WTC11 (cell line): Measurements from ENCODE around the gene STAMBP. TPM values are rescaled to one million over a fixed set of nuclear protein-coding genes. Genes with fewer than 3 reads are reported as not detected.

Experiments used
- ATAC-seq: fragments of 200-7000 bp; cut with Tn5 transposase; 2 replicates; pipeline ENCODE4 v1.10.0; 2021; ENCODE audit warnings: mild to moderate bottlenecking, moderate library complexity
- CTCF ChIA-PET: fragments of 300-600 bp; sonication (Branson Sonifier 250); formaldehyde crosslinking; loops from one replicate; lab custom pipeline; 2021; ENCODE audit warnings: antibody characterized with exemption; lab: Charles Lee
- POLR2A ChIA-PET: fragments of 350-600 bp; sonication (Branson Sonifier 250); formaldehyde crosslinking; loops from one replicate; lab custom pipeline; 2021; ENCODE audit warnings: antibody characterized with exemption; lab: Charles Lee
- DNase-seq: peaks from one replicate; pipeline ENCODE4 v3.0.0; 2021; ENCODE audit warnings: low spot score
- H3K27ac Mint-ChIP-seq: 2 replicates; pipeline ENCODE4 v1.8.0; 2021; ENCODE audit warnings: mixed read lengths
- H3K27me3 Mint-ChIP-seq: 2 replicates; pipeline ENCODE4 v1.8.0; 2021; ENCODE audit warnings: low read depth, mild to moderate bottlenecking, moderate library complexity, mixed read lengths
- H3K36me3 Mint-ChIP-seq: 2 replicates; pipeline ENCODE4 v1.8.0; 2021; ENCODE audit warnings: mixed read lengths
- H3K4me1 Mint-ChIP-seq: 2 replicates; pipeline ENCODE4 v1.8.0; 2022; ENCODE audit warnings: mixed read lengths
- H3K4me3 Mint-ChIP-seq: 2 replicates; pipeline ENCODE4 v1.8.0; 2021; ENCODE audit warnings: mild to moderate bottlenecking, moderate library complexity, mixed read lengths
- H3K9me3 Mint-ChIP-seq: 2 replicates; pipeline ENCODE4 v1.8.0; 2021; ENCODE audit warnings: mixed read lengths
- ATF1 ChIP-seq: sonication (generic); formaldehyde crosslinking; IDR thresholded peaks from 2 replicates; pipeline ENCODE4 v1.8.1; 2023; ENCODE audit warnings: mild to moderate bottlenecking, moderate library complexity, missing genetic modification reagents
- ELF4 ChIP-seq: sonication (generic); formaldehyde crosslinking; IDR thresholded peaks from 2 replicates; pipeline ENCODE4 v1.8.1; 2022; ENCODE audit warnings: low read depth, mild to moderate bottlenecking, moderate library complexity, missing genetic modification reagents
- EMX1 ChIP-seq: fragments of 250-450 bp; sonication (Bioruptor Pico); IDR thresholded peaks from 2 replicates; pipeline ENCODE4 v1.8.0; 2021; ENCODE audit warnings: mild to moderate bottlenecking
- FOXJ3 ChIP-seq: sonication (generic); formaldehyde crosslinking; IDR thresholded peaks from 2 replicates; pipeline ENCODE4 v1.9.0; 2021; ENCODE audit warnings: missing genetic modification reagents, mild to moderate bottlenecking, borderline replicate concordance
- GTF2I ChIP-seq: fragments of 250-450 bp; sonication (Bioruptor Pico); conservative IDR thresholded peaks from 2 replicates; pipeline ENCODE4 v1.4.0; 2021; ENCODE audit warnings: mild to moderate bottlenecking
- JAZF1 ChIP-seq: fragments of 250-450 bp; sonication (Bioruptor Pico); IDR thresholded peaks from 2 replicates; pipeline ENCODE4 v1.9.0; 2021; ENCODE audit warnings: moderate library complexity, mild to moderate bottlenecking, inconsistent platforms
- JUN ChIP-seq: sonication (generic); formaldehyde crosslinking; IDR thresholded peaks from 2 replicates; pipeline ENCODE4 v1.8.0; 2023; ENCODE audit warnings: mild to moderate bottlenecking, missing genetic modification reagents
- KAT7 ChIP-seq: sonication (generic); formaldehyde crosslinking; IDR thresholded peaks from 2 replicates; pipeline ENCODE4 v1.8.1; 2023; ENCODE audit warnings: missing genetic modification reagents, mild to moderate bottlenecking, borderline replicate concordance
- MYBL2 ChIP-seq: sonication (generic); formaldehyde crosslinking; IDR thresholded peaks from 2 replicates; pipeline ENCODE4 v1.8.1; 2023; ENCODE audit warnings: mild to moderate bottlenecking, moderate library complexity, missing genetic modification reagents
- NFYB ChIP-seq: sonication (generic); formaldehyde crosslinking; conservative IDR thresholded peaks from 2 replicates; pipeline ENCODE4 v1.8.0; 2022; ENCODE audit warnings: low read depth, missing genetic modification reagents
- NR1H2 ChIP-seq: sonication (generic); formaldehyde crosslinking; IDR thresholded peaks from 2 replicates; pipeline ENCODE4 v1.9.0; 2021; ENCODE audit warnings: mild to moderate bottlenecking, moderate library complexity, missing genetic modification reagents
- PRRX2 ChIP-seq: fragments of 250-450 bp; sonication (Bioruptor Pico); IDR thresholded peaks from 2 replicates; pipeline ENCODE4 v1.8.0; 2021; ENCODE audit warnings: mild to moderate bottlenecking
- RORB ChIP-seq: fragments of 250-450 bp; sonication (Bioruptor Pico); IDR thresholded peaks from 2 replicates; pipeline ENCODE4 v1.9.0; 2021; ENCODE audit warnings: mild to moderate bottlenecking
- SMAD3 ChIP-seq: sonication (generic); formaldehyde crosslinking; IDR thresholded peaks from 2 replicates; pipeline ENCODE4 v1.8.0; 2022; ENCODE audit warnings: missing genetic modification reagents, mild to moderate bottlenecking, borderline replicate concordance
- TEAD1 ChIP-seq: sonication (generic); formaldehyde crosslinking; IDR thresholded peaks from 2 replicates; pipeline ENCODE4 v1.8.0; 2022; ENCODE audit warnings: mild to moderate bottlenecking, missing genetic modification reagents
- ZNF121 ChIP-seq: sonication (generic); formaldehyde crosslinking; IDR thresholded peaks from 2 replicates; pipeline ENCODE4 v1.8.0; 2023; ENCODE audit warnings: missing genetic modification reagents
- ZNF219 ChIP-seq: sonication (generic); formaldehyde crosslinking; IDR thresholded peaks from 2 replicates; pipeline ENCODE4 v1.8.0; 2023; ENCODE audit warnings: missing genetic modification reagents, mild to moderate bottlenecking, borderline replicate concordance
- ZNF671 ChIP-seq: fragments of 250-450 bp; sonication (Bioruptor Pico); IDR thresholded peaks from 2 replicates; pipeline ENCODE4 v1.8.0; 2021; ENCODE audit warnings: mild to moderate bottlenecking
- total RNA-seq: library from RNA; stranded (reverse); gene quantifications from 3 replicates; pipeline ENCODE4 v1.2.3, GENCODE V29; 2021
- TF ChIP-seq, protein P1 (sequence below): sonication (generic); formaldehyde crosslinking; IDR thresholded peaks from 2 replicates; pipeline ENCODE4 v1.8.1; 2023; ENCODE audit warnings: mild to moderate bottlenecking, missing genetic modification reagents
- TF ChIP-seq, protein P2 (sequence below): sonication (generic); formaldehyde crosslinking; IDR thresholded peaks from 2 replicates; pipeline ENCODE4 v1.8.1; 2022; ENCODE audit warnings: low read depth, mild to moderate bottlenecking, moderate library complexity, missing genetic modification reagents, borderline replicate concordance
- TF ChIP-seq, protein P3 (sequence below): fragments of 250-450 bp; sonication (Bioruptor Pico); IDR thresholded peaks from 2 replicates; pipeline ENCODE4 v1.8.0; 2021; ENCODE audit warnings: mild to moderate bottlenecking
- TF ChIP-seq, protein P4 (sequence below): sonication (generic); formaldehyde crosslinking; IDR thresholded peaks from 2 replicates; pipeline ENCODE4 v1.8.1; 2022; ENCODE audit warnings: mild to moderate bottlenecking, moderate library complexity, missing genetic modification reagents
- TF ChIP-seq, protein P5 (sequence below): sonication (generic); formaldehyde crosslinking; IDR thresholded peaks from 2 replicates; pipeline ENCODE4 v1.8.1; 2022; ENCODE audit warnings: missing genetic modification reagents, borderline replicate concordance
- TF ChIP-seq, protein P6 (sequence below): sonication (generic); formaldehyde crosslinking; IDR thresholded peaks from 2 replicates; pipeline ENCODE4 v1.8.0; 2022; ENCODE audit warnings: mild to moderate bottlenecking, missing genetic modification reagents
- TF ChIP-seq, protein P7 (sequence below): fragments of 250-450 bp; sonication (Bioruptor Pico); IDR thresholded peaks from 2 replicates; pipeline ENCODE4 v1.9.0; 2021; ENCODE audit warnings: moderate library complexity, mild to moderate bottlenecking, inconsistent platforms, borderline replicate concordance

STAMBP gene
- total RNA-seq, 1 experiment from 2014 or later, result 40.9 TPM

DNA sequence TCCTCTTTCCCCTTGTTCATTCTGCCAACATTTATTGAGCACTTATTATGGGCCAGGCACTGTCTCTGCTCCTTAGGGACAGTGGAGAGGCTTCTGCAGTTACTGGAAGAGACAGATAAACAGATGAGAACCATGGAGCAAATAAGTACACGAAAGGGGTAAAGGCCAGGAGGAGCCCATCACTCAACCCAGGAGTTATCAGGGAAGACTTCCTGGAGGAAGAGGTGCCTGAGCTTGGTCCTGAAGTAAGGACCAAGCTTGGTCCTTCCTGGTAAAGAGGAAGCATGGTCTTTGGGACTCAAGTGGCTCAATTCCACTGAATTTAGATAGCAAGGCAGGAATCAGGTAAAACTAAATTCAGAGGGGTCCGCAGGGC is 65.7 kb downstream of the STAMBP start (continued):
- TF ChIP-seq MYBL2, result no peak
- TF ChIP-seq ATF1 (CRISPR knock-in tag), result no peak
- TF ChIP-seq NR1H2, result no peak
- TF ChIP-seq KAT7 (CRISPR knock-in tag), result no peak
- TF ChIP-seq, protein P1, sequence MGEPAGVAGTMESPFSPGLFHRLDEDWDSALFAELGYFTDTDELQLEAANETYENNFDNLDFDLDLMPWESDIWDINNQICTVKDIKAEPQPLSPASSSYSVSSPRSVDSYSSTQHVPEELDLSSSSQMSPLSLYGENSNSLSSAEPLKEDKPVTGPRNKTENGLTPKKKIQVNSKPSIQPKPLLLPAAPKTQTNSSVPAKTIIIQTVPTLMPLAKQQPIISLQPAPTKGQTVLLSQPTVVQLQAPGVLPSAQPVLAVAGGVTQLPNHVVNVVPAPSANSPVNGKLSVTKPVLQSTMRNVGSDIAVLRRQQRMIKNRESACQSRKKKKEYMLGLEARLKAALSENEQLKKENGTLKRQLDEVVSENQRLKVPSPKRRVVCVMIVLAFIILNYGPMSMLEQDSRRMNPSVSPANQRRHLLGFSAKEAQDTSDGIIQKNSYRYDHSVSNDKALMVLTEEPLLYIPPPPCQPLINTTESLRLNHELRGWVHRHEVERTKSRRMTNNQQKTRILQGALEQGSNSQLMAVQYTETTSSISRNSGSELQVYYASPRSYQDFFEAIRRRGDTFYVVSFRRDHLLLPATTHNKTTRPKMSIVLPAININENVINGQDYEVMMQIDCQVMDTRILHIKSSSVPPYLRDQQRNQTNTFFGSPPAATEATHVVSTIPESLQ, result no peak
- no peak for TF ChIP-seq ZNF219 (CRISPR knock-in tag)
- TF ChIP-seq, protein P2, sequence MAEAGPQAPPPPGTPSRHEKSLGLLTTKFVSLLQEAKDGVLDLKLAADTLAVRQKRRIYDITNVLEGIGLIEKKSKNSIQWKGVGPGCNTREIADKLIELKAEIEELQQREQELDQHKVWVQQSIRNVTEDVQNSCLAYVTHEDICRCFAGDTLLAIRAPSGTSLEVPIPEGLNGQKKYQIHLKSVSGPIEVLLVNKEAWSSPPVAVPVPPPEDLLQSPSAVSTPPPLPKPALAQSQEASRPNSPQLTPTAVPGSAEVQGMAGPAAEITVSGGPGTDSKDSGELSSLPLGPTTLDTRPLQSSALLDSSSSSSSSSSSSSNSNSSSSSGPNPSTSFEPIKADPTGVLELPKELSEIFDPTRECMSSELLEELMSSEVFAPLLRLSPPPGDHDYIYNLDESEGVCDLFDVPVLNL, result no peak
- no peak for TF ChIP-seq GTF2I (CRISPR knock-in tag)

DNA sequence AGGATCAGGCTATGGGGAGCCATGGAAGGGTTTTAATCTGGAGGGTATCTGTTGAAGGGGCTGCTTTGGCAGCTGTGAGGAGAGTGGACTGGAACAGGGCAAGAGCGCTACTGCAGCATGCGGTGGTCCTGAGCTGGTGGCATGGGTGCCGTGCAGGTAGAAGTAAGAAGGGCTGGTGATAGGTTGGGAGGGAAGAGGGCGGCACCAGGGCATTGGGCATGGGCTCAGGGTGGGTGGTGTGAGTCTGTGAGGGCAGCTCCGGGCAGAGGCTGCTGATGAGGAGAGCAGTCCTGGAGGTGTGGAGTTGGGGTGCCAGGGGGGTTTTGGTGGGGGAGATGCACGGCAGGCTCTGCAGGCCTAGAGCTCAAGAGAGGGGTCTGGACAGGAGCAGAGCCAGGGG is 66.1 kb downstream of the STAMBP start:
- CTCF ChIA-PET, result interaction anchor here (4.3 kb wide), 1 partner anchor 13 kb away, joined by 14 read pairs; no protein-coding TSS in a partner anchor

More for the DNA sequence above, 66.1 kb downstream of the STAMBP start:
- H3K27ac Mint-ChIP-seq, result no peak overlapping the region
- no peaks in the 10 kb centered on the region for H3K4me1 Mint-ChIP-seq
- H3K36me3 Mint-ChIP-seq, result no peaks in the 10 kb centered on the region
- no peak overlapping the region for H3K4me3 Mint-ChIP-seq
- no peak for ATAC-seq
- H3K27me3 Mint-ChIP-seq, result no peaks in the 10 kb centered on the region
- POLR2A ChIA-PET, result no interaction called here
- no peak for DNase-seq
- TF ChIP-seq ZNF121 (CRISPR knock-in tag) (no peak), ZNF671 (CRISPR knock-in tag) (no peak), NFYB (no peak), PRRX2 (no peak), RORB (CRISPR knock-in tag) (no peak), TEAD1 (CRISPR knock-in tag) (no peak), JAZF1 (no peak), EMX1 (CRISPR knock-in tag) (no peak), SMAD3 (no peak), FOXJ3 (CRISPR knock-in tag) (no peak), JUN (CRISPR knock-in tag) (no peak), ELF4 (no peak), ATF1 (CRISPR knock-in tag) (no peak), KAT7 (CRISPR knock-in tag) (no peak)
- TF ChIP-seq, protein P3, sequence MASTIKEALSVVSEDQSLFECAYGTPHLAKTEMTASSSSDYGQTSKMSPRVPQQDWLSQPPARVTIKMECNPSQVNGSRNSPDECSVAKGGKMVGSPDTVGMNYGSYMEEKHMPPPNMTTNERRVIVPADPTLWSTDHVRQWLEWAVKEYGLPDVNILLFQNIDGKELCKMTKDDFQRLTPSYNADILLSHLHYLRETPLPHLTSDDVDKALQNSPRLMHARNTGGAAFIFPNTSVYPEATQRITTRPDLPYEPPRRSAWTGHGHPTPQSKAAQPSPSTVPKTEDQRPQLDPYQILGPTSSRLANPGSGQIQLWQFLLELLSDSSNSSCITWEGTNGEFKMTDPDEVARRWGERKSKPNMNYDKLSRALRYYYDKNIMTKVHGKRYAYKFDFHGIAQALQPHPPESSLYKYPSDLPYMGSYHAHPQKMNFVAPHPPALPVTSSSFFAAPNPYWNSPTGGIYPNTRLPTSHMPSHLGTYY (CRISPR knock-in tag), result no peak
- TF ChIP-seq, protein P4, sequence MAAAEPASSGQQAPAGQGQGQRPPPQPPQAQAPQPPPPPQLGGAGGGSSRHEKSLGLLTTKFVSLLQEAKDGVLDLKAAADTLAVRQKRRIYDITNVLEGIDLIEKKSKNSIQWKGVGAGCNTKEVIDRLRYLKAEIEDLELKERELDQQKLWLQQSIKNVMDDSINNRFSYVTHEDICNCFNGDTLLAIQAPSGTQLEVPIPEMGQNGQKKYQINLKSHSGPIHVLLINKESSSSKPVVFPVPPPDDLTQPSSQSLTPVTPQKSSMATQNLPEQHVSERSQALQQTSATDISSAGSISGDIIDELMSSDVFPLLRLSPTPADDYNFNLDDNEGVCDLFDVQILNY, result no peak
- TF ChIP-seq, protein P5, sequence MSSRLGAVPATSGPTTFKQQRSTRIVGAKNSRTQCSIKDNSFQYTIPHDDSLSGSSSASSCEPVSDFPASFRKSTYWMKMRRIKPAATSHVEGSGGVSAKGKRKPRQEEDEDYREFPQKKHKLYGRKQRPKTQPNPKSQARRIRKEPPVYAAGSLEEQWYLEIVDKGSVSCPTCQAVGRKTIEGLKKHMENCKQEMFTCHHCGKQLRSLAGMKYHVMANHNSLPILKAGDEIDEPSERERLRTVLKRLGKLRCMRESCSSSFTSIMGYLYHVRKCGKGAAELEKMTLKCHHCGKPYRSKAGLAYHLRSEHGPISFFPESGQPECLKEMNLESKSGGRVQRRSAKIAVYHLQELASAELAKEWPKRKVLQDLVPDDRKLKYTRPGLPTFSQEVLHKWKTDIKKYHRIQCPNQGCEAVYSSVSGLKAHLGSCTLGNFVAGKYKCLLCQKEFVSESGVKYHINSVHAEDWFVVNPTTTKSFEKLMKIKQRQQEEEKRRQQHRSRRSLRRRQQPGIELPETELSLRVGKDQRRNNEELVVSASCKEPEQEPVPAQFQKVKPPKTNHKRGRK, result no peak
- TF ChIP-seq, protein P6, sequence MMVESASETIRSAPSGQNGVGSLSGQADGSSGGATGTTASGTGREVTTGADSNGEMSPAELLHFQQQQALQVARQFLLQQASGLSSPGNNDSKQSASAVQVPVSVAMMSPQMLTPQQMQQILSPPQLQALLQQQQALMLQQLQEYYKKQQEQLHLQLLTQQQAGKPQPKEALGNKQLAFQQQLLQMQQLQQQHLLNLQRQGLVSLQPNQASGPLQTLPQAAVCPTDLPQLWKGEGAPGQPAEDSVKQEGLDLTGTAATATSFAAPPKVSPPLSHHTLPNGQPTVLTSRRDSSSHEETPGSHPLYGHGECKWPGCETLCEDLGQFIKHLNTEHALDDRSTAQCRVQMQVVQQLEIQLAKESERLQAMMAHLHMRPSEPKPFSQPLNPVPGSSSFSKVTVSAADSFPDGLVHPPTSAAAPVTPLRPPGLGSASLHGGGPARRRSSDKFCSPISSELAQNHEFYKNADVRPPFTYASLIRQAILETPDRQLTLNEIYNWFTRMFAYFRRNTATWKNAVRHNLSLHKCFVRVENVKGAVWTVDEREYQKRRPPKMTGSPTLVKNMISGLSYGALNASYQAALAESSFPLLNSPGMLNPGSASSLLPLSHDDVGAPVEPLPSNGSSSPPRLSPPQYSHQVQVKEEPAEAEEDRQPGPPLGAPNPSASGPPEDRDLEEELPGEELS (CRISPR knock-in tag), result no peak
- TF ChIP-seq, protein P7, sequence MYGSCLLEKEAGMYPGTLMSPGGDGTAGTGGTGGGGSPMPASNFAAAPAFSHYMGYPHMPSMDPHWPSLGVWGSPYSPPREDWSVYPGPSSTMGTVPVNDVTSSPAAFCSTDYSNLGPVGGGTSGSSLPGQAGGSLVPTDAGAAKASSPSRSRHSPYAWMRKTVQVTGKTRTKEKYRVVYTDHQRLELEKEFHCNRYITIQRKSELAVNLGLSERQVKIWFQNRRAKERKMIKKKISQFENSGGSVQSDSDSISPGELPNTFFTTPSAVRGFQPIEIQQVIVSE, result no peak
- TF ChIP-seq, protein P2, result no peak
- no peaks in the 10 kb centered on the region for H3K9me3 Mint-ChIP-seq
